Placental epithelial cell (primary cell): ENCODE results near the gene SLAMF8. TPM values are rescaled to one million over a fixed set of nuclear protein-coding genes. Genes with fewer than 3 reads are reported as not detected.

Experiments
- small RNA-seq: library from RNA; depleted of rRNA; stranded (forward); fragments of <200 nt; gene quantifications from one replicate; pipeline ENCODE3, GENCODE V24; 2012
- total RNA-seq: library from RNA; depleted of rRNA; stranded (reverse); fragments of >200 nt; gene quantifications from 2 replicates; pipeline ENCODE4 v1.2.3, GENCODE V29; 2012

SLAMF8 gene
- total RNA-seq, result 2.0 and 8.5 TPM in 2 replicates

DNA sequence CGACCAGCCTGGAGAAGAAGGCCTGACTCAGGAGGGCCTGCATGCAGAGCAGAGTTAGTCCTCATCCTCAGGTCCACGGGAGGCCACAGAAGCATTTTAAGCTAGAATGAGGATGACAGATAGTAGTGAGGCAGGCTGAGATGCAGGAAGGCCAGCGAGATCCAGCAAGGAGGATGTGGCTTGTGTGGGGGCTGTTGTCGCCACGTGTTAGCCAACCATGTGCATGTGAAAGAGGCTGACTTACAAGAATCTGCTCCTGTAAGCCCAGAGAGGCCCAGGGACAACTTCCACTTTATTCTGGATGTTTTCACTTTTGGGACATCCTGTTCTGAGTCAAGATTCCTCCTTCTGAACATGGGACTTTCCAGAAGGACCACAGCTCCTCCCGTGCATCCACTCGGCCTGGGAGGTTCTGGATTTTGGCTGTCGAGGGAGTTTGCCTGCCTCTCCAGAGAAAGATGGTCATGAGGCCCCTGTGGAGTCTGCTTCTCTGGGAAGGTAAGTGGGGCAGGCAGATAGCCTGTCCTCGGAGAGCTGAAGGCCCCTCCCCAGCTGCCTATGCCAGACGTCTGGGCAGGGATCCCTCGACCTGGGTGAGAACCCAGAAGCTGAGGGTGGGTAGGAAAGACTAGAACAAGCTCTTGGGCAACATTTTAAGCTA is at the start of gene SLAMF8:
SLAMF8 (plus strand) TSS at position 433 of the 661 bp plus-strand sequence; CDS start at position 459, 26 bp downstream.

GRCh38 chr1:159780583-159781582 is 45.8 kb upstream of the SLAMF8 start, which contains the start of gene DUSP23:
DUSP23 (plus strand) TSS chr1:159780962; CDS start chr1:159781101, 139 bp downstream.

GRCh38 chr1:159802111-159802510 is 24.6 kb upstream of the SLAMF8 start, which contains the start of gene FCRL6:
FCRL6 (plus strand) TSS chr1:159802360; CDS start chr1:159802425, 65 bp downstream.

DNA sequence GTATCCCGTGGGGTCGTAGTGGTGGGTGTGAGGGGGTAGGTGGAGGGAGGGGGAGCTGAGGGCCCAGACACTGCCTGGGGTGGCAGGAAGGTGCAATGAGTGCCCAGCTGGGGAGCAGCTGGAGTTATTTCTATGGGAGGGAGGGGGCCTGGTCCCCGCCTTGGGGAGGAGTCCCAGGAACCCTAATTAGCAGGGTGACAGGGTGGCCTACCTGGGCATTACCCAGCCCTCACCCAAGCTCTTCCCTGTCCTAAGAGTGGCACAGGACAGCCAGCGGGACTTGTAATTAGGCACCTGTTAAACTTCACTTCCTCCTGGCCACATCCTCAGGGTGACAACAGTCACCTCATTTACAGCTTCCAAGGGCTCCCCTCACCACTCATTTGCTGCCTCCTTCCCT is 35.9 kb downstream of the SLAMF8 start, which contains the start of gene VSIG8:
VSIG8 (minus strand) TSS at position 101 of the 400 bp plus-strand sequence. CDS start 136 bp downstream, outside the sequence.

Small RNA genes within 50 kb of the gene (small RNA-seq; reads per million reads assigned to genes)
- gene RF00570, result 1.4 reads per million, percentile 67 among the genes with 10 or more reads in this experiment

Other genes with a start within 250 kb of the SLAMF8 start
- not detected in 2 replicates for gene APCS, start 239.0 kb upstream of the SLAMF8 start, total RNA-seq
- under 0.01 TPM in 1 of 2 replicates, not detected in the other for gene CRP, start 112.3 kb upstream of the SLAMF8 start, total RNA-seq
- 31.0 and 47.8 TPM in 2 replicates for gene DUSP23, start 45.9 kb upstream of the SLAMF8 start, total RNA-seq
- not detected in 2 replicates for gene FCRL6, start 24.5 kb upstream of the SLAMF8 start, total RNA-seq
- gene VSIG8, start 35.8 kb downstream of the SLAMF8 start, total RNA-seq, result 0.22 and 0.39 TPM in 2 replicates
- 1.1 and 1.2 TPM in 2 replicates for gene CFAP45, start 73.3 kb downstream of the SLAMF8 start, total RNA-seq
- 268 and 1,244 TPM in 2 replicates for gene TAGLN2, start 98.6 kb downstream of the SLAMF8 start, total RNA-seq
- gene IGSF9, start 118.7 kb downstream of the SLAMF8 start, total RNA-seq, result 7.7 and 9.0 TPM in 2 replicates
- gene SLAMF9, start 127.4 kb downstream of the SLAMF8 start, total RNA-seq, result 4.7 and 6.8 TPM in 2 replicates
- gene PIGM, start 205.1 kb downstream of the SLAMF8 start, total RNA-seq, result 2.7 and 6.8 TPM in 2 replicates
- not detected in 2 replicates for gene KCNJ10, start 243.3 kb downstream of the SLAMF8 start, total RNA-seq